Esophagus muscularis mucosa (tissue), 3 donors: ENCODE results near the gene GALNTL6.

Experiments used
- CTCF ChIP-seq, 3 experiments: fragments of 200-600 bp in 2 of 3; fragments of 450-650 bp in 1 of 3; sonication (generic) in 2 of 3; IDR thresholded peaks; one replicate each; pipeline ENCODE4 v1.5.1; 2017 to 2019; ENCODE audit warnings: antibody characterized with exemption in 3 of 3, mild to moderate bottlenecking in 2 of 3, moderate library complexity in 1 of 3
- POLR2A ChIP-seq: fragments of 450-650 bp; IDR thresholded peaks from one replicate; pipeline ENCODE4 v1.6.1; 2017; ENCODE audit warnings: antibody characterized with exemption, moderate library complexity, mild to moderate bottlenecking, low read depth
- POLR2AphosphoS5 ChIP-seq, 2 donors: sonication (generic); formaldehyde crosslinking; IDR thresholded peaks; one replicate each; pipeline ENCODE4 v1.6.1; 2017; ENCODE audit warnings: antibody characterized with exemption in 2 of 2

- no peak for TF ChIP-seq POLR2AphosphoS5 (IDR thresholded peaks at IDR 0.05)
- TF ChIP-seq CTCF (IDR thresholded peaks at IDR 0.05): no peak
- no peak for TF ChIP-seq POLR2A
Measured at GRCh38 chr4:172311682-172312081, 498.5 kb downstream of the GALNTL6 start.
